IPS-NIHi11 (cell line): ENCODE results near the gene GPBP1L1.
A peak's percentile ranks its signal among the peaks of the same experiment; 100 is the strongest.
"Not testable (repeated sequence)": the region's sequence is repeated elsewhere in the genome, so short reads cannot be mapped to it uniquely, and the experiment has no call there.

Experiments used
- DNase-seq: peaks from one replicate; pipeline ENCODE4 v3.0.0; 2012; ENCODE audit warnings: mixed read lengths, low spot score

GPBP1L1 gene, protein sequence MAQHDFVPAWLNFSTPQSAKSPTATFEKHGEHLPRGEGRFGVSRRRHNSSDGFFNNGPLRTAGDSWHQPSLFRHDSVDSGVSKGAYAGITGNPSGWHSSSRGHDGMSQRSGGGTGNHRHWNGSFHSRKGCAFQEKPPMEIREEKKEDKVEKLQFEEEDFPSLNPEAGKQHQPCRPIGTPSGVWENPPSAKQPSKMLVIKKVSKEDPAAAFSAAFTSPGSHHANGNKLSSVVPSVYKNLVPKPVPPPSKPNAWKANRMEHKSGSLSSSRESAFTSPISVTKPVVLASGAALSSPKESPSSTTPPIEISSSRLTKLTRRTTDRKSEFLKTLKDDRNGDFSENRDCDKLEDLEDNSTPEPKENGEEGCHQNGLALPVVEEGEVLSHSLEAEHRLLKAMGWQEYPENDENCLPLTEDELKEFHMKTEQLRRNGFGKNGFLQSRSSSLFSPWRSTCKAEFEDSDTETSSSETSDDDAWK

DNA sequence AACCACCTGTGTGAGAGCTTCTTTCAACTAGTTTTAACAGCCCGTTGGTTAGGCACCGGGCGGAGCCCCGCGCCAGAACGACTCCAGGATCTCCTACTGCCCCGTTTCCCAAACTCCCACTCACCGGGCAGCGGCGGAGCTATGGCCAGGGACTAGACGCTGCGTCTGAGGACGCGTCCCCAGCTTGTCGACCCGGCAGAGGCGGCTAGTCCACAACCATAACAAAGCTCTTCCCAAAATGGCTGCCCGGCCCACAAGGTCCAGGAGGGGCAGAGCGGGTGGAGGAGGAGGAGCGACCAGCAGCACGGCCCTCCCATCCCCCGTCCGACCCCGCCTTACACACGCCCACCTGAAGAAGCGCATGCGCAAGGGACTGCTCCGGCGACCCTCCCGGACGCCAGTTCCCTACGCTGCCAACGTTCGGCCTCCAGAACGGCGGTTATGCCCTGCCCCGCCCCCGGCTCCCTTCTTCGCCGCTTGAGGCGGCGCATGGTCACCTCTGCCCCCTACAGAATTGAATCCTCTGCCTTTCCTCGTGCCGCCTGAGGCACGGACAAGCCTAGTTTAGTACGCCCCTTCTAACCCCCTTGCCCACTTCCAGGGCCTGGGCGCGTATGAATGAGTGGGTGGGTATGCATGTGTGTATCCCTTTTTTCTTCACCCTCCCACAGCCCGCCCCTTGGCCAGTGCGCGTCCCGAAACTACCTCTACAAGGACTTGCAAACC is at the start of gene GPBP1L1:
GPBP1L1 (minus strand) TSS at position 246 of the 726 bp plus-strand sequence. CDS start 27,446 bp downstream, outside the sequence.
- peak; percentile 99 for DNase-seq

DNA sequence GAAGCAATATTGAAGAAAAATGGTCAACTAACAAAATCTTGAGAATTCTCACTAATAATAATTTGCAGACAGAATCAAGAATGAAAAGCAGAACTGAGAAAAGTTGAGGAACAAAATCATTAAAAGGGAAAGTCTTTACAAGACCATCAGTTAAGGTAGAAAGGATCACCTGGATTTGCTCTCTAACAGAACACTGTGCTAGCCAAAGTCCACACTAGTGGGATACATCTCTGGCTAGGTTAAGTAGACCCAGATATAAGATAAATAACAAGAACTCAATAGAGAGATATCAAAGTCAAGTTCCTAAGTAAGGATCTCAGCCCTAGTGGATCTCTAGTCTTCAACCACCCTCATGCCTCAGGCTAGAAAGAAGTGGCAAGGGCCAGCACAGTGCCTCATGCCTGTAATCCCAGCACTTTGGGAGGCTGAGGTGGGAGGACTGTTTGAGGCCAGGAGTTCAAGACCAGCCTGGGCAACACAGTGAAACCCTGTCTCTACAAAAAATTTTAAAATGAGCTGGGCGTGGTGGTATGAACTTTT is 44.5 kb upstream of the GPBP1L1 start:
- no peak for DNase-seq

DNA sequence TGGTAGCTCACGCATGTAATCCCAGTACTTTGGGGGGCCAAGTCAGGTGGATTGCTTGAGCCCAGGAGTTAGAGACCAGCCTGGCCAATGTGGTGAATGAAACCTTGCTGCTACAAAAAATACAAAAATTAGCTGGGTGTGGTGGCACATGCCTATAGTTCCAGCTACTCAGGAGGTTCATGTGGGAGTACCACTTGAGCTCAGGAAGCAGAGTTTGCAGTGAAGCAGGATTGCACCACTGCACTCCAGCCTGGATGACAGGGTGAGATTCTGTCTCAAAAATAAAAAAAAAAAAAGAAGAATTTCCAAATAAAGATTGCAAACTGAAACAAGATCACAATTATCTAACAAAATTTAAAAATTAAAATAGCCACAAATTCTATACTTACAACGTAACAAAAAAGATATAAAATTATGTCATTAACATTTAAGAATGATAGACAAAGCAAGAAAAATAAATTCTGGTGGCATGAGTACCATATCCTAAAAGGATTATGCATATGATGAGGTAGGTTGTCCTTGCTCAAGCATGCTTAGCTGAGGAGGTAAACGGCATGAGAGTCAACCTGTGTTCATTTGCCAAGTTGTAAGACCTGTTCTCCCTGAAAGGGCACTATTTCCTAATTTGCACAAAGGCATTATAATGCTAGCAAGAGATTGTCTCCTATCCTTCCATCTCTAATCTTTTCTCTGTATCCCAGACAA is 43.9 kb upstream of the GPBP1L1 start:
- DNase-seq = peak; percentile 29

DNA sequence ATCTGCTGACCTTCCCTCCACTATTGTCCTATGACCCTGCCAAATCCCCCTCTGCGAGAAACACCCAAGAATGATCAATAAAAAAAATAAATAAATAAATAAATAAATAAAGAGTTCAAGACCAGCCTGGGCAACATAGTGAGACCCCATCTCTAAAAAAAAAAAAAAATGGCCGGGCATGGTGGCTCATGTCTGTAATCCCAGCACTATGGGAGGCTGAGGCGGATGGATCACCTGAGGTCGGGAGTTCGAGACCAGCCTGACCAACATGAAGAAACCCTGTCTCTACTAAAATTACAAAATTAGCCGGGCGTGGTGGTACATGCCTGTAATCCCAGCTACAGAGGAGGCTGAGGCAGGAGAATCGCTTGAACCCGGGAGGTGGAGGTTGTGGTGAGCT is 39.7 kb upstream of the GPBP1L1 start:
- DNase-seq = not testable (repeated sequence)

DNA sequence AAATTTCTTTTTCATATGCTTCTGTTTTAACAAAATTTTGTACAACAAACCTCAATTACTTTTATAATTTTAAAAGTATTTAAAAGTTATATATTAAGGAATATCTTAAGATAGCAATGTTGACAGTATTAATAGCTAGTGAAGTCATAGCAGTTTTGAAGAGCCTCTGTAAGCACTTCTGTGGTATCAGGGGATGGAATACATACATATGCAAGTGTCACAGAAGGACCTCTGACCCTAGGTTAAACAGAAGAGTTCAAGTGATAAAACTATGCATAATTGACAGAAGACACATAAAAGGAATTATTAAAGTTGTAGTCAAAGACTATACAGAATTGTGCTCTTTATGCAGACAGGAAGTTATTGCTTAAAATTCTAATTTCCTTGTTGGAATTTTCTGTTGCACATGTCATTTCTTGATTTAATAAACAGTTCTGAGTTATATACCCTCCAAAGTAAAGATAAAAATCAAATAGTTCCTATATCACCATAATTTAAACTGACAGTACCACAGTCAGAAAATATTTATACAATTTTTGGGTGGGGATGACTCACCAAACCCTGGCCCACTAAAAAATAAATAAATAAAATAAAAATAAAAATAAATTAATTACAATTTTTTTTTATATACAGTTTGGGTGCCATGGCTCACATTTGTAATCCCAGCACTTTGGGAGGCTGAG is 37.1 kb upstream of the GPBP1L1 start:
- no peak for DNase-seq

DNA sequence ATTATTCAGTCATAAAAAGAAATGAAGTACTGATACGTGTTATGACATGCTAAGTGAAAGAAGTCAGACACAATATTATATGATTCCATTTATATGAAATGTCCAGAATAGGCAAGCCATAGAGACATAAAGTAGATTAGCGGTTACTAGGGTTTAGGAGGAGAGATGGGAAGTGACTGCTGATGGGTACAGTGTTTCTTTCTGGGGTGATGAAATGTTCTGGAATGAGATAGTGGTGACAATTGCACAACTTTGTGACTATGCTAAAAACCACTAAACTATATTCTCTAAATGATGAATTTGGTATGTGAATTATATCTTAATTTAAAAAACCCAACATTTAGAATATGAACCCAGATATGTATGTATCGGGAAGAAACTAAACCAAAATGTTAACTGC is 36.5 kb upstream of the GPBP1L1 start:
- DNase-seq = no peak

DNA sequence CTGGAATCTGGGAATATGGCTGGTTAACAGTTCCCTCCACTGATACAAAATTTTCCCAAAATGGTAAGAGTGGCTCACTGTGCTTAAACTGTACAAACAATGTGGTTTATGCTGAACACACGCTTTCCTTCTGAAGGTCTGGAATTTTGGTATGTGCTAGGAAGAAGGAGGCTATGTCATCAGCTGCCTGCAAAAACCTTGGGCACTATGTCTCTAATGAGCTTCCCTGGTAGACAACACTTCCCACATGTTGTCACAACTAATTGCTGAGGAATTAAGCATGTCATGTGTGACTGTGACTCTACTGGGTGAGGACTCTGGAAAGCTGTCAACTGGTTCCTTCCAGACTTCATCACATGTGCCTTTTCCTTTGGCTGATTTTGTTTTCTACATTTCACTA is 34.9 kb upstream of the GPBP1L1 start:
- no peak for DNase-seq

DNA sequence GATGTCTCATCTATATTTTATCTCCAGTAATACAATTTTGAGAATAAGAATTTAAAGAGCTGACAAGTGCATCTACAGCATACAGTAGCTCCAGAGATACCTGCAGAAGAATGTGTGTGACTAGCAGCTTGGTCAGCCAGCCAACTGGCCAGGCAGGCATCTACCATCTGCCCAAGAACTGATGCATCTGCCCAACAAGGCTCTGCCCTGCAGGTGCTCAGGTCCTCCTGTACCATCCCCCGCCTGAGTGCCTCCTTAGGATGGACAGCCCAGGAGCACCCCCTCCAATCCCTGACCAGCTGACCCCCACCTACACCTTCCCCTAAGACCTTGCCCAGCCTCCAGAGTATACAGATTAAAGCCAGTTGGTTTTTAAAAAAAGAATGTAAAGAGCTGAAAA is 32.0 kb upstream of the GPBP1L1 start:
- DNase-seq = no peak

DNA sequence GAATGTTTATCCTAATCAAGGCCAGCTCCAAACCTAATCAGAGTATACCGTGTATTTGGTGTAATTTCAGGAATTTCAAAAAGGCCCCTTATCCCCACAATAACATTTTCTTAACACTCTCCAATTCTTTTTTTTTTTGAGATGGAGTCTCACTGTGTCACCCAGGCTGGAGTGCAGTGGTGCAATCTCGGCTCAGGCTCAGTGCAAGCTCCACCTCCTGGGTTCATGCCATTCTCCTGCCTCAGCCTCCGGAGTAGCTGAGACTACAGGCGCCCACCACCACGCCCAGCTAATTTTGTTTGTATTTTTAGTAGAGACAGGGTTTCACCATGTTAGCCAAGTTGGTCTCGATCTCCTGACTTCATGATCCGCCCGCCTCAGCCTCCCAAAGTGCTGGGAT is 31.1 kb upstream of the GPBP1L1 start:
- not testable (repeated sequence) for DNase-seq

DNA sequence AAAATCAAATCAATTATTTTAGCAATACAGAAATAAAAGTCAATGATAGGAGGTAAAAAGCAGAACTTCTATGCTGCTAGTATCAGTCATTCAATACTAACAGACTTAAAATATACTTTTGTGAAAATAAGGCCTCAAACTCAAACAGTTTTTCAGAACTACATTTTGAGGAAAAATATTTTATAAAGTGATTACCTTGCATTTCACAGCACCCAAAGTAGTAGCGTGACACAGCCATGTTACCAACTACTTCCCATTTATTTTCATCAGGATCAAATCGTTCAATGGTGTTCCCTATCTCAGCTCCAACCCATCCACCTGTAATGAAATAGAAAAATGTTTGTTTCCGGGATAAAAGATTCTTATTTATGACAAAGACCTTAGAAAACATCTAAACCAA is 30.4 kb upstream of the GPBP1L1 start:
- no peak for DNase-seq

DNA sequence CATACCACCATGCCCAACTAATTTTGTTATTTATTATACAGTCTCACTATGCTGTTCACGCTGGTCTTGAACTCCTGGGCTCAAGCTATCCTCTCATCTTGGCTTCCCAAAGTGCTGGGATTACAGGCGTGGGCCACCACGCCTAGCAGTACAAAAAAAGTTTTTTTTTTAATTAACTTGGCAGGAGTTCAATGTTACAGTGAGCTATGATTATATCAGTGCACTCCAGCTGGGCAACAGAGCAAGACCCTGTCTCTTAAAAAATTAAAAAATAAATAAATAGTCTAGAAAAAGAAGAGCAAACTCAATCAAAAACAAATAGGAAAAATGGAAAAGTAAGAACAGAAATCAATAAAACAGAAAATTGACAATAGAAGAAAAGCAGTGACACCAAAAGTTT is 27.4 kb upstream of the GPBP1L1 start:
- no peak for DNase-seq

DNA sequence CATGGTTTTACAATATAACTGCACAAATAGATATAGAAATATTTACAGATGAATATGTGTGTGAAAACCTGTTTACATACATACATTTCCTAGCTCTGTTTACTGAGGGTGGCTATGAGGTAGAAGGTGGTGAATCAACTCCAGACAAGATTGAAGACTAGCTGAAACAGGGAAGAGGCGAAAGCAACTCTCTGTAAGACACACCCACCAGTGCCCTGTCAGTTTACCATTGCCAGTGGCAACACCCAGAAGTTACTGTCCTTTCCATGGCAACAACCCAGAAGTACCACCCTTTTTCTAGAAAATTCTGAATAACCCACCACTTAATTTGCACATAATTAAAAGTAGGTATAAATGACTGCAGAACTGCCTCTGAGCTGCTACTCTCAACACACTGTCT is 18.3 kb upstream of the GPBP1L1 start:
- no peak for DNase-seq

DNA sequence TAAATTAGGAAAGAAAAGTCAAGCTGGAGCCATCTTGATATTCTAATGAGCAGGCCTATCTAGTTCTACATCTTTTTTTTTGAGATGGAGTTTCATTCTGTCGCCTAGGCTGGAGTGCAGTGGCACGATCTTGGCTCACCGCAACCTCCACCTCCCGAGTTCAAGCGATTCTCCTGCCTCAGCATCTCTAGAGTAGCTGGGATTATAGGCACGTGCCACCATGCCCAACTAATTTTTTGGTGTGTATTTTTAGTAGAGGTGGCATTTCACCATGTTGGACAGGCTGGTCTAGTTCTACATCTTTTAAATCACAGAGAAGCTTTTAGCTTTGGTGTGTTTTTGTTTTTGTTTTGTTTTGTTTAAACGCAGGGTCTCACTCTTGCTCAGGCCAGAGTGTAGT is 8.5 kb upstream of the GPBP1L1 start:
- DNase-seq = no peak

DNA sequence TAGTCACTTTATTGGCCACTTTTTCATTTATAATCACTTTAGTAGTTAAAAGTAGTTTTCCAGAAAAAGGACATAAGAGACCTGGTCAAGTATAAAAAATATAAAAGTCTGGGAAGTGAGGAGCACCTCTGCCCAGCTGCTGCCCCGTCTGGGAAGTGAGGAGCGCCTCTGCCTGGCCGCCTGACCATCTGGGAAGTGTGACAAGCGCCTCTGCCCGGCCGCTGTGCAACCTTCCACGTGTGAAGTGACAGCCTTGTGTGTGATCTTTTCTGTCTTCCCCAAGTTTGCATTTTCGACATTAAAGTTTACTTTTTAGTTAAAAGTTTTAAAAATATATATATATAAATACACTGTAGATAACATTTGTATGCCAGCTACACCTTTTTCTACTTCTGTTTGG is 7.5 kb upstream of the GPBP1L1 start:
- not testable (repeated sequence) for DNase-seq

DNA sequence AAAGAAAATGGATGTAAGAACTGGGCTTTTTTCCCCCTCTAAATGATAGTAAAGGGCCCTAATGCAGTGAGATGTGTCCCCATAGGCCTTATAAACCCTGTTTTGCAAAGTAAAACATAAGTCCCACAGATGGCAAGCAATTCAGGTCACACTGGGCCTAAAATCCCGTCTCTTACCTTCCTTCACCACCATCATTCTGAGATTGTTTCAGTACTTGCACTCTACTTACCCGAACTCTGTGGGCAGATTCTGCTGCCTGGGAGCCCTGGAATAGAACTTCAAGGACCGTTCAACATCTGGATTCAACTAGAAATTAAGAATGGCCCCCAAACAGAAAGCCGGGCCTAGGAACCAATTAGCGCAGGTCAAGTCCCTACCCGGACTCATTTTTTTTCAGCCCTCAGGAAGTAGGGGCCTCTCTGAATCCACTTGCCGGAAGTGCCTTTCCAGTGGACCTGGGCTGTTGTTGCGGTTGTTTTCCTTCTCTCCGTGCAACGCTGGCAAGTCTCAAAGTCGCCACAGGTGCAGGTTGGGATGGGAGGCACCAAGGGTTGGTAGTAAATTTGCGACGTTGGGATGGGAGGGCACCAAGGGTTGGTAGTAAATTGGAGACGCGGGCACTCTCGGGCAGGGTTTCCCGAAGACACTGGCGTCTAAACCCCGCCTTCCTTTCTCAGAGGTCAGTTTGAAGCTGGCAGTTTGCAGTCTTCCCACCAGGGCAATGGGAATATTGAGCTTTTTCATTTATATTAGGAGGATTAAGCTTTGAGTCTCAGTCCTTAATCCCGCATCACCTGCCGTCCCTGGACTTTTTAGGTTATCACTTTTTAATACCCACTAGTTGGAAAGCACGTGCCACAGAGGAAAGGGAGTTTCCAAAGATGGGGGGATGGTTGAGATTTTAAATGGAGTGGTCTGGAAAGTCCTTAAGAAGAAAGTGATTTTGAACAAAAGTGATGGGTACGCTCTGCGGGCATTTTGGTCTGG is 1.7 kb upstream of the GPBP1L1 start, which contains the start of gene TMEM69:
TMEM69 (plus strand) TSS at position 428 of the 987 bp plus-strand sequence. CDS start 2,888 bp downstream, outside the sequence.
- peak; percentile 91 for DNase-seq

DNA sequence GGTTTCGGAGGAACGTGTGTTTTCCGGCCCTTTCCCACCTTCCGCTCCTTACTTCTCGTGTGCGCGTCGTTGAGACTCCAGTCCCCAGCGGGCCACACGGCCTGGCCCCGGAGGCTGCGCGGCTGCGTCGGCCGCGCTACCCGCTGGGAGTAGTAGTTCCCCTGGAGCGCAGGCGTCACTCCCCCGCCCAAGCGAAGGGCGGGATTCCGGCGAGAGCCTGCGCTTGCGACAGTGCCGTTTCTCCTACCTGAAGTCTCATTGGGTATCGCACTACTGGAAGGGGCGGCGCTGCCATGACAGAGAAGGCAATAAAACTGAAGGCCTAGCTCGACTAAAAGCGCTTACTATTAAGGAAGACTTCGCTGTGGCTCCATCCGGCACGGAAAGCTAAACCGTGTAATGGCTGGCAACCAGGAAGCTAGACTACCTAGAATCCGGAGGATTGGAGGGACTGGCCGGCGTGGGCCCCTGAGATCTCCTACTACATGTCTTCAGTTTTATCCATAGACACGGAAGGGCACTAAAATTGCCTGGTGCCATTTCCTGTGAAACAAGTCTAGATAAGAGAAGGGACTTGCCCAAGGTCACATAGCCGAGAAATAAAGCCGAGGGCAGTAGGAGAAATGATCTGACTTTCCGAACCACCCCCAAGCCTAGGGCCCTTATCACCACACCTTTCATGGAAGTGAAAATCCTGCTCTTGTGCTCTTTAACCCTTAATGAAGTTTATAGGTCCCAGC is 851 bp upstream of the GPBP1L1 start:
- DNase-seq = peak; percentile 93

DNA sequence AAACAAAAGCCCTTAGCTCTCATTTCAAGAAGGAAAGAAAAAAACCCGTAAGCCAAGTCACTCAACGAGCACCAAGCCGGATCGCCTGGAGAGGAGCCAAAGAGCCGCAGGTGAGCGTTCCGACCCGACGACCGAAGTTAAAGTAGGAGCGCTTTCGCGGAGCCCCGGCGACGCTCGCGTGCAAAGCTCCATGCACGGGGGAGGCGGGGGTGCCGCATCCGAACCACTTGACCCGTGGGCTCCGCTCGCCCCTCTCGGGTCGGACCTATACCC is 382 bp downstream of the GPBP1L1 start:
- peak; percentile 33 for DNase-seq

DNA sequence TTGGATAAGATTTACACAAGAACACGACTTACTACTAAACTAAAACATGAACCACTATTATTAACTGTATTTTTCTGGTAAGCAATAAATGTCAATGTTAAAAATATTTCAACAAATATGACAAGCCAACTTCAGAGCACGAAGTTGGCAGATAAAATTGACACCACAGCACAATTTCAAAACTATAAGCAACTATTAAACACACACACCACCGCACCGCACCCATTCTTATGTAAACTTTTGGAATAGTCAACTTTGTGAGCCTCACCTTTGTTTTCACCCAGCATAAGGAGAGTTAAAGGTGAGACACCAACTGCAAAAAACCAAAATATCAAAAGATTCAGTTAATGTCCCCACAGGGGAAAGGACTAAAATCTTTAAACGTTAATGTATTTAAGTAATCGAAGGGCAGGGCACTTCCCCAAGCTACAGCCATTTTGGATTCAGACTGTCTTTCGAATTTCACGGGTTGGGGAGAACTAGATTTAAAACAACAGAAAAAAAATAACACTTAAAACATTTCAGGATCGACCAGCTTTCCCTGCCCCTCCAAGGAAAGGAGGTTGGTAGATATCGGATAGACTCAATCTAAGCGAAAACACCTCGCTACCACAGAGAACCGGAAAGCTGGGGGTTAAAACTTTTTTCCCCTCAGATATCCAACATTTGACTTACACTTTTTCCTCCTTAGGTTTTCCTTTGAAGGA is 872 bp downstream of the GPBP1L1 start:
- no peak for DNase-seq

DNA sequence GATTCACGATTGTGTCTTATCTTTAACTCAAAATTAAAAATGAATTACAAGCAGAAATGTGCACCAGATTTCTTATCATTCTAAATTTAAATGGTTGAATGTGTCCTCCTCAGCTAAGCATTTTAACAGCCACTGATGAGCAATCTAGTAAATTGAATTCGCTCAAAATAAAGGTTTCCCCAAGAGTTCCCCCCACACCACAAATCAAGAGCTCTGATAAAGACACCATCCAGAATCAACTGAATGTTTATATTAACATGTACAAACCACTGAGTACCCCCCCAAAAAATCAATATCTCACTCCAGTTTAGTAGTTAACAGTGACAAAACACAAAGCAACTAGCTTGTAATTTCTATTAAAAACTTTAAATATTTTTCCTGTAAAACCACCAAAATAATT is 1.9 kb downstream of the GPBP1L1 start:
- no peak for DNase-seq
